DOHH2 (cell line): ENCODE results near the gene PARS2.
A peak's percentile ranks its signal among the peaks of the same experiment; 100 is the strongest.

Source experiments
- H3F3A ChIP-seq: fragments of 200-600 bp; sonication (generic), shearing (Covaris generic); 2 replicates; pipeline ENCODE4 v1.6.0; 2016; ENCODE audit warnings: antibody characterized with exemption, mild to moderate bottlenecking; ENCODE audit not compliant: control insufficient read depth, insufficient read depth
- H3K27ac ChIP-seq: fragments of 200-600 bp; sonication (generic); 2 replicates; pipeline ENCODE4 v1.5.1; 2014; ENCODE audit warnings: low read depth, mild to moderate bottlenecking, low read length, moderate library complexity
- H3K27me3 ChIP-seq: fragments of 200-600 bp; sonication (generic); 2 replicates; pipeline ENCODE4 v1.6.1; 2014; ENCODE audit warnings: mild to moderate bottlenecking, low read length, mixed read lengths; ENCODE audit not compliant: control insufficient read depth
- H3K36me3 ChIP-seq: fragments of 200-600 bp; sonication (generic); 2 replicates; pipeline ENCODE4 v1.6.1; 2014; ENCODE audit warnings: mild to moderate bottlenecking, low read length, moderate library complexity, mixed read lengths; ENCODE audit not compliant: control insufficient read depth
- H3K4me1 ChIP-seq: fragments of 200-600 bp; sonication (generic); 2 replicates; pipeline ENCODE4 v1.6.1; 2014; ENCODE audit warnings: mild to moderate bottlenecking, low read length, mixed read lengths; ENCODE audit not compliant: control insufficient read depth
- H3K4me2 ChIP-seq: fragments of 200-600 bp; sonication (generic); 2 replicates; pipeline ENCODE4 v1.6.0; 2014; ENCODE audit warnings: mild to moderate bottlenecking, low read length, moderate library complexity
- H3K4me3 ChIP-seq: fragments of 200-600 bp; sonication (generic); 2 replicates; pipeline ENCODE4 v1.5.1; 2014; ENCODE audit warnings: mild to moderate bottlenecking, low read length, mixed read lengths
- H3K79me2 ChIP-seq: fragments of 200-600 bp; sonication (generic); 2 replicates; pipeline ENCODE4 v1.6.1; 2014; ENCODE audit warnings: mild to moderate bottlenecking, low read length, mixed read lengths; ENCODE audit not compliant: control insufficient read depth
- H3K9me2 ChIP-seq: fragments of 200-600 bp; sonication (generic); replicated peaks from 2 replicates; pipeline ENCODE4 v1.6.1; 2014; ENCODE audit warnings: mild to moderate bottlenecking, low read length, mixed read lengths; ENCODE audit not compliant: control insufficient read depth
- H3K9me3 ChIP-seq: fragments of 200-600 bp; sonication (generic); 2 replicates; pipeline ENCODE4 v1.6.1; 2014; ENCODE audit warnings: antibody characterized with exemption, low read length, mixed read lengths; ENCODE audit not compliant: control insufficient read depth, insufficient read depth
- H4K20me1 ChIP-seq: fragments of 200-600 bp; sonication (generic); 2 replicates; pipeline ENCODE4 v1.6.0; 2014; ENCODE audit warnings: low read depth, mild to moderate bottlenecking, antibody characterized with exemption, low read length, moderate library complexity; ENCODE audit not compliant: control insufficient read depth, insufficient read depth
- EZH2phosphoT487 ChIP-seq: fragments of 200-600 bp; sonication (generic); IDR thresholded peaks from 2 replicates; pipeline ENCODE4 v1.6.1; 2017; ENCODE audit warnings: borderline replicate concordance, mild to moderate bottlenecking, antibody characterized with exemption, low read length, moderate library complexity, mixed read lengths
- TF ChIP-seq, protein P1 (sequence below): fragments of 200-600 bp; sonication (generic); IDR thresholded peaks from one replicate; pipeline ENCODE4 v1.5.1; 2014; ENCODE audit warnings: antibody characterized with exemption, mild to moderate bottlenecking, low read depth, low read length; ENCODE audit not compliant: poor library complexity, severe bottlenecking

The PARS2 gene

DNA sequence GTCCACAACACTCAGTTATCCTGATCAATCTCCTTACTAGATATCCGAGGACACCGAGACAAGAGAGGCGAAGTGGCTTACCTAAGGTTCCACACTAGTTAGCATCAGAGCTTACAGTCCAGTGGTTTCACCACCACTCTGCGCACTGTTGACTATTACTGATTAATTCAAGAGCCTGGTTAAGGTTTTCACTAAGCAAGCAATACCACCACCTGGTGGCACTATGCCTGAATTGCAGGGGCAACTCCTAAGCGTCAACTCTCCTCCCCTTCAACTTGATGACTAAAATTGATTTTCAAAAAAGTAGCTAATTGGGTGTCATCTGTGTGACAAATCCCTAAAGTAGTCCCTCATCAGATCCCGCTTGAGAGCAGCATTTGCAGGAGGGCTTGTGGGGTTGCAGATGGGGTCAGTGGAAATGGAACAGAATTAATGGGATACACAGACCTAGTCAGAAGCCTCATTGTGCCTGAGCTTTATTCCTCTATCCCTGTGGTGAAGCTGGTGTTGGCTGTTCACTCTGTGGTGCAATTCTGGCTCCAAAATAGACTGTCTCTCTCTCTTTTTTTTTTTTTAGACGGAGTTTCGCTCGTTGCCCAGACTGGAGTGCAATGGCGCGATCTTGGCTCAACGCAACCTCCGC lies 27.7 kb upstream of the PARS2 start:
- Histone ChIP-seq H3K4me2 (no peak overlapping the region), H3K9me2 (no peaks in the 10 kb centered on the region), H4K20me1 (no peaks in the 10 kb centered on the region), H3K79me2 (no peaks in the 10 kb centered on the region), H3K9me3 (peaks cover 3% of the 10 kb centered on the region; the same call in 1 of the 2 replicates), H3K27me3 (no peaks in the 10 kb centered on the region), H3K4me3 (no peak overlapping the region), H3K27ac (no peak overlapping the region), H3K36me3 (no peaks in the 10 kb centered on the region), H3F3A (no peaks in the 10 kb centered on the region), H3K4me1 (no peaks in the 10 kb centered on the region)
- TF ChIP-seq, protein P1, sequence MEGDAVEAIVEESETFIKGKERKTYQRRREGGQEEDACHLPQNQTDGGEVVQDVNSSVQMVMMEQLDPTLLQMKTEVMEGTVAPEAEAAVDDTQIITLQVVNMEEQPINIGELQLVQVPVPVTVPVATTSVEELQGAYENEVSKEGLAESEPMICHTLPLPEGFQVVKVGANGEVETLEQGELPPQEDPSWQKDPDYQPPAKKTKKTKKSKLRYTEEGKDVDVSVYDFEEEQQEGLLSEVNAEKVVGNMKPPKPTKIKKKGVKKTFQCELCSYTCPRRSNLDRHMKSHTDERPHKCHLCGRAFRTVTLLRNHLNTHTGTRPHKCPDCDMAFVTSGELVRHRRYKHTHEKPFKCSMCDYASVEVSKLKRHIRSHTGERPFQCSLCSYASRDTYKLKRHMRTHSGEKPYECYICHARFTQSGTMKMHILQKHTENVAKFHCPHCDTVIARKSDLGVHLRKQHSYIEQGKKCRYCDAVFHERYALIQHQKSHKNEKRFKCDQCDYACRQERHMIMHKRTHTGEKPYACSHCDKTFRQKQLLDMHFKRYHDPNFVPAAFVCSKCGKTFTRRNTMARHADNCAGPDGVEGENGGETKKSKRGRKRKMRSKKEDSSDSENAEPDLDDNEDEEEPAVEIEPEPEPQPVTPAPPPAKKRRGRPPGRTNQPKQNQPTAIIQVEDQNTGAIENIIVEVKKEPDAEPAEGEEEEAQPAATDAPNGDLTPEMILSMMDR: peak; percentile 94
- TF ChIP-seq EZH2phosphoT487: no peak

DNA sequence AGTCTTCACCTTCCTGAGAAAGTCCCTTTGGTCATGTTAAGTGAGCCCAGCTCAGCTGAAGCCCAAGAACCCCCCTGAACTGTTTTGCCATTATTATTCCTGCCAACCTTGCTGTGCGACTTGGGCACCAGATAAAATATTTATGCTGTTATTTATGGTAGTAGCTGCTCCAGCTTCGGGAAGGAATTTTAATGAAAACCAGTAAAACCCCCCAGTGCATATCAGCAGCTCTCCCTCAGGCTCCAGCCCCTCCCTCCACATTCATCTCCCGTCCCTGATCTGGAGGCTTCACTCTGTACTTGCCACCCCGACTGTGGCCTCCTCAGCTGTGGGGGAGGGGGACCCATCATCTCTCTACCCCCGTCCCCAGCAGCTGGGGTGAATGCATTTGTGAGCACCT lies 24.1 kb upstream of the PARS2 start:
- H3K79me2 ChIP-seq: no peaks in the 10 kb centered on the region
- TF ChIP-seq, protein P1: no peak
- TF ChIP-seq EZH2phosphoT487: no peak
- H3K9me2 ChIP-seq: no peaks in the 10 kb centered on the region
- no peak overlapping the region for H3K4me2 ChIP-seq
- H3K27me3 ChIP-seq: no peaks in the 10 kb centered on the region; the same call in 1 of the 2 replicates
- H3K36me3 ChIP-seq: no peaks in the 10 kb centered on the region
- no peak overlapping the region for H3K4me3 ChIP-seq
- H3F3A ChIP-seq: no peaks in the 10 kb centered on the region
- H4K20me1 ChIP-seq: no peaks in the 10 kb centered on the region
- H3K4me1 ChIP-seq: no peaks in the 10 kb centered on the region
- H3K9me3 ChIP-seq: peaks cover 3% of the 10 kb centered on the region; the same call in 1 of the 2 replicates
- no peak overlapping the region for H3K27ac ChIP-seq

DNA sequence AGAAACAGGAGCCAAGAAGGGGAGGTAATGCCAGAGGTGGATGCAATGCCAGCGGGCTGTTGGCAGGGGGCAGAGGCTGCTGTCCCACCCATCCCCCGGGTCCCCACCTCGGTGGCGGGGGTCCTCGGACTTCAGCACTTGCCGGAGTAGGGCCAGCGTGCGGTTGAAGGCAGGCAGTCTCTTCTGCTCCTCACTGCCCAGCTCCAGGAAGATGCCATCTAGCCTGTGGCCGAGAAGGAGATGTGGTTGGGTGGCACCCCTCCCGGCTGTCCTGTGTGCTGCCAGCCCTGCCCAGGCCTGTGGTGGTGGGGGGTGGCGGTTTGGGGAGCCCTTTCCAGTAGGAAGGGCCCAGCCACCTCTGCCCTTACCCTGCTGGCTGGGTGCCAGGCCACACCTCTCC lies 23.3 kb upstream of the PARS2 start:
- H4K20me1 ChIP-seq: no peaks in the 10 kb centered on the region
- H3K36me3 ChIP-seq: no peaks in the 10 kb centered on the region
- no peaks in the 10 kb centered on the region for H3K9me2 ChIP-seq
- no peak for TF ChIP-seq EZH2phosphoT487
- TF ChIP-seq, protein P1: no peak
- H3K27ac ChIP-seq: no peak overlapping the region
- no peak overlapping the region for H3K4me3 ChIP-seq
- no peak overlapping the region for H3K4me2 ChIP-seq
- H3K9me3 ChIP-seq: peaks cover 3% of the 10 kb centered on the region; the same call in 1 of the 2 replicates
- no peaks in the 10 kb centered on the region for H3K79me2 ChIP-seq
- H3F3A ChIP-seq: no peaks in the 10 kb centered on the region
- no peaks in the 10 kb centered on the region; the same call in 1 of the 2 replicates for H3K27me3 ChIP-seq
- H3K4me1 ChIP-seq: no peaks in the 10 kb centered on the region
